ENCODE measurements around the gene YPEL5. TPM values are rescaled to one million over a fixed set of nuclear protein-coding genes. Genes with fewer than 3 reads are reported as not detected.
"Not testable (repeated sequence)": the region's sequence is repeated elsewhere in the genome, so short reads cannot be mapped to it uniquely, and the experiment has no call there.

YPEL5 gene
- total RNA-seq (ENCODE audit: unreplicated experiment): 71.5 TPM
- long read RNA-seq, transcript YPEL5-201 (3 exons, 2,182 nt): major isoform, 55 of 64 reads
- long read RNA-seq, partial matches to known transcripts: 0 of 64 reads
- long read RNA-seq, other reads (novel, unspliced or antisense): 5 of 64 reads

DNA sequence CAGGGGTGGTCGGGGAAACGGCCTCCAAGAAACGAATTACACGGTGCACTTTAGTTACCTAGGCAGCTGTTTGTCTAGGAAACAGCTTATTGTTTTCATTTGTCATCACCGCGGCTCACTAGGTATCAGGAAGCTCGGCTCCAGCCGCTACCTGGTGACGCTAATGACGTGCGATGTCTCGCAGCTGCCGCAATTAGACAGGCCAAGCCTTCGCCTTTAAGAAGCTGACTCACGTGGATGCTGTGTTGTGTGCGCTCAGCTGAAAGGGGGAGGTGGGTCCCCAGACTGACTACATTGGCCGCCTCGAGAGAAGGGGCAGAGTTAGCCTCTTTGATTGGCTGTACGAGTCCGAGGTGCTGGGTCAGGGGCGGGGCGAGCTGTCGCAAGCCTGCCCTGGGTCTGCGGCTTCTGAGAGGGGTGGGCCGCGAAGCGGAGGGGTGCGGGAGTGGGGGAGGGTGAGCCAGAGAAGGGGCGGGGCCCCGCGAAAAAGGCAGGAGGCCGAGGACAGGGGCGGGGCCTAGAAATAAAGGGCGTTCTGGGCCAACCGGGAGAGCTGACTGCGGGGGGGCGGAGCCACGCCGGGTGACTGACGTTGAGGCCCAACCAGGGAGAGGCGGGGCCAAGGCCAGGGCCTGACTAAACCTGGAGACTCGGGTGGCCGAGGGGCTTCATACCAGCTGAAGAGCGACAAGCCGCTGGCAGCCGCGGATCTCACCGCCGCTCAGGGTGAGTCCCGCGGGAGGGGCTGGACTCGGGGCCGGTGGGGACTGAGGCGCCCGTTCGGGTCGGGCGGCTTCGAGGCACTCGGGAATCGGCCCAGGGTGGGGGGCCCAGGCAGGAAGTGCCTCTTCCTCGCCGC lies at the start of gene YPEL5:
YPEL5 (plus strand) TSS at position 671 of the 859 bp plus-strand sequence. CDS start 9,645 bp downstream, outside the sequence.
- Mint-ChIP-seq H3K4me3 (ENCODE audit: unreplicated experiment) (peak within 1 kb of the TSS; percentile 95), H3K27me3 (ENCODE audit: unreplicated experiment) (peaks cover 6% of the 10 kb centered on the region)

DNA sequence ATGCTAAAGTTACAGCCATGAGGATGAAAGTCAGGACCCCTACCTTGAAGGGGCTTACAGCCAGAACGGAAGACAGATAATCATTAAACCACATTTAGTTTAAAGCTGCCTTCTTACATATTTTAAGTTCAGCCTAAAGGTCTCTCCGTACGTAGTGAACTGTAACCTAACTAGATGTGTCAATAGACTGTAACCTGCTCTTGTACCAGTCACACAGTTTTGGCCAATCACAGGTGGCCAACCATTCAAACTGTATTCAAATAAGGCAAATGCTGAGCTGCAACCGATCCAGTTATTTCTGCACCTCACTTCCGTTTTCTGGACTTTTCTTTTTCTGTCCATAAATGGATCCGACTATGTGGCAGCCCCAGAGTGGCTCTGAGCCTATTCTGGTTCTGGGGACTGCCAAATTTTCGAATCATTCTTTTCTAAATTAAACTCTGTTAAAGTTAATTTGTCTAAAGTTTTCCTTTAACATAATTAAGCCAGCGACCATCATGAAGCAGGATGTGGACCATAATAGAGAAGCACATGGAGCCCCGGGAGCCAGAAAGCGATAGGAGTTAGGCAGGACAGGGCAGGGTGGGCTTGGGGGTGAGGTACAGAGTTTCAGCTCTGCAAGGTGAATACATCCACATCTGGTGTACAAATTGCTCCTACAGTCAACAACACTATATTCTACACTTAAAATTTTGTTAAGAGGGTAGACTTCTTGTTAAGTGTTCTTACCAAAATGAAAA lies 48.4 kb upstream of the YPEL5 start:
- H3K27me3 Mint-ChIP-seq (ENCODE audit: unreplicated experiment): no peaks in the 10 kb centered on the region
- H3K9me3 Mint-ChIP-seq (ENCODE audit: unreplicated experiment): no peaks in the 10 kb centered on the region
- H3K27ac Mint-ChIP-seq (ENCODE audit: unreplicated experiment): no peak overlapping the region
- no peak for DNase-seq
- TF ChIP-seq, protein P1, sequence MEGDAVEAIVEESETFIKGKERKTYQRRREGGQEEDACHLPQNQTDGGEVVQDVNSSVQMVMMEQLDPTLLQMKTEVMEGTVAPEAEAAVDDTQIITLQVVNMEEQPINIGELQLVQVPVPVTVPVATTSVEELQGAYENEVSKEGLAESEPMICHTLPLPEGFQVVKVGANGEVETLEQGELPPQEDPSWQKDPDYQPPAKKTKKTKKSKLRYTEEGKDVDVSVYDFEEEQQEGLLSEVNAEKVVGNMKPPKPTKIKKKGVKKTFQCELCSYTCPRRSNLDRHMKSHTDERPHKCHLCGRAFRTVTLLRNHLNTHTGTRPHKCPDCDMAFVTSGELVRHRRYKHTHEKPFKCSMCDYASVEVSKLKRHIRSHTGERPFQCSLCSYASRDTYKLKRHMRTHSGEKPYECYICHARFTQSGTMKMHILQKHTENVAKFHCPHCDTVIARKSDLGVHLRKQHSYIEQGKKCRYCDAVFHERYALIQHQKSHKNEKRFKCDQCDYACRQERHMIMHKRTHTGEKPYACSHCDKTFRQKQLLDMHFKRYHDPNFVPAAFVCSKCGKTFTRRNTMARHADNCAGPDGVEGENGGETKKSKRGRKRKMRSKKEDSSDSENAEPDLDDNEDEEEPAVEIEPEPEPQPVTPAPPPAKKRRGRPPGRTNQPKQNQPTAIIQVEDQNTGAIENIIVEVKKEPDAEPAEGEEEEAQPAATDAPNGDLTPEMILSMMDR (IDR thresholded peaks at IDR 0.05; ENCODE audit: partially characterized antibody, unreplicated experiment): no peak
- H3K4me1 Mint-ChIP-seq (ENCODE audit: low read depth, unreplicated experiment): no peaks in the 10 kb centered on the region
- no peak overlapping the region for H3K4me3 Mint-ChIP-seq (ENCODE audit: unreplicated experiment)
- H3K36me3 Mint-ChIP-seq (ENCODE audit: unreplicated experiment): no peaks in the 10 kb centered on the region

More for the DNA sequence above, at the start of gene YPEL5:
- peak within 1 kb of the TSS; percentile 94 for H3K27ac Mint-ChIP-seq (ENCODE audit: unreplicated experiment)
- no peaks in the 10 kb centered on the region for H3K36me3 Mint-ChIP-seq (ENCODE audit: unreplicated experiment)
- peak; percentile 100 for DNase-seq
- peaks cover 10% of the 10 kb centered on the region for H3K9me3 Mint-ChIP-seq (ENCODE audit: unreplicated experiment)
- TF ChIP-seq, protein P1 (IDR thresholded peaks at IDR 0.05; ENCODE audit: partially characterized antibody, unreplicated experiment): no peak
- peaks cover 23% of the 10 kb centered on the region for H3K4me1 Mint-ChIP-seq (ENCODE audit: low read depth, unreplicated experiment)

DNA sequence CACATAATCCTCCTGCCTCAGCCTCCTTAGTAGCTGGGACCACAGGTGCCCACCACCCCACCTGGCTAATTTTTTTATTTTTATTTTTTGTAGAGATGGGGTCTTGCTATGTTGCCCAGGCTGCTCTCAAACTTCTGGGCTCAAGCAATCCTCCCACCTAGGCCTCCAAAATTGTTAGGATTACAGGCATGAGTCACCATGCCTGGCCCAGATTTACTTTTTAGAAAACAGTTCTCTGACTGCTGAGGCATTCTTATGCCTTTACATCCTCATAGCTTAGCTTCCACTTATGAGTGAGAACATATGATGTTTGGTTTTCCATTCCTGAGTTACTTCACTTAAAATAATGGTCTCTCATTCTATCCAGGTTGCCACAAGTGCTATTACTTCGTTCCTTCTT lies 47.4 kb upstream of the YPEL5 start:
- not testable (repeated sequence) for H3K27ac Mint-ChIP-seq (ENCODE audit: unreplicated experiment); H3K9me3 Mint-ChIP-seq (ENCODE audit: unreplicated experiment); H3K27me3 Mint-ChIP-seq (ENCODE audit: unreplicated experiment)

DNA sequence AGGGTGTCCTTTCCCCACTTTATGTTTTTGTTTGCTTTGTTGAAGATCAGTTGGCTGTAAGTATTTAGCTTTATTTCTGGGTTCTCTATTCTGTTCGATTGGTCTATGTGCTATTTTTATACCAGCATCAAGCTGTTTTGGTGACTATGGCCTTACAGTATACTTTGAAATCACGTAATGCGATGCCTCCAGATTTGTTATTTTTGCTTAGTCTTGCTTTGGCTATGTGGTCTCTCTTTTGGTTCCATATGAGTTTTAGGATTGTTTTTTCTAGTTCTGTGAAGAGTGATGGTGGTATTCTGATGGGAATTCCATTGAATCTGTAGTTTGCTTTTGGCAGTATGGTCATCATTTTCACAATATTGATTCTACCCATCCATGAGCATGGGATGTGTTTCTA lies 46.1 kb upstream of the YPEL5 start:
- H3K27ac Mint-ChIP-seq (ENCODE audit: unreplicated experiment); H3K4me1 Mint-ChIP-seq (ENCODE audit: low read depth, unreplicated experiment); H3K4me3 Mint-ChIP-seq (ENCODE audit: unreplicated experiment); H3K27me3 Mint-ChIP-seq (ENCODE audit: unreplicated experiment); DNase-seq; H3K9me3 Mint-ChIP-seq (ENCODE audit: unreplicated experiment); H3K36me3 Mint-ChIP-seq (ENCODE audit: unreplicated experiment): not testable (repeated sequence)

More for the DNA sequence above, 47.4 kb upstream of the YPEL5 start:
- H3K4me1 Mint-ChIP-seq (ENCODE audit: low read depth, unreplicated experiment); H3K4me3 Mint-ChIP-seq (ENCODE audit: unreplicated experiment); H3K36me3 Mint-ChIP-seq (ENCODE audit: unreplicated experiment); DNase-seq: not testable (repeated sequence)

DNA sequence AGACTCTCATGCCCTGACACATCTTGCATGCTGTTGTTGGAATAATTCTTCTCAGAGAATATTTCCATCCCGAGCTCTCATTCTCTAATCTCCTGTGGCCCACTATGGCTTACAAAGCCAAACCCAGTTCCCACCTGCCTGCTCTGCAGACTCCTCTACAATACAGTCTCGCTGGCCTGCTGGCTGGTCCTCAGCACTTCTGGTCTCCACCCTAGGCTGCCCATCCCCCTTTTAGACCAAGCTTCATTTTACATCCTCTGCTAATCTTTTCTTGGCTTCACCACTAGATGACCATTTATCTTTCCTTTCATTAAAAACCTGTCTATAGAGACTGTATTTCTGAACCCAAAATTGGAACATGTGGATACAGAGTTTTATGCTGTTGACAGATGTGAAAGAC lies 42.5 kb upstream of the YPEL5 start:
- Mint-ChIP-seq H3K27me3 (ENCODE audit: unreplicated experiment) (no peaks in the 10 kb centered on the region), H3K4me3 (ENCODE audit: unreplicated experiment) (no peak overlapping the region), H3K36me3 (ENCODE audit: unreplicated experiment) (no peaks in the 10 kb centered on the region), H3K27ac (ENCODE audit: unreplicated experiment) (no peak overlapping the region), H3K4me1 (ENCODE audit: low read depth, unreplicated experiment) (peaks cover 3% of the 10 kb centered on the region), H3K9me3 (ENCODE audit: unreplicated experiment) (no peaks in the 10 kb centered on the region)
- TF ChIP-seq, protein P1 (IDR thresholded peaks at IDR 0.05; ENCODE audit: partially characterized antibody, unreplicated experiment): no peak
- no peak for DNase-seq

All from glutamatergic neuron (in vitro differentiated cells).